ENCODE measurements around the gene SNAI1. TPM values are rescaled to one million over a fixed set of nuclear protein-coding genes. Genes with fewer than 3 reads are reported as not detected.

Gene SNAI1
- polyA plus RNA-seq, 1 experiment, result 2.3 TPM

DNA sequence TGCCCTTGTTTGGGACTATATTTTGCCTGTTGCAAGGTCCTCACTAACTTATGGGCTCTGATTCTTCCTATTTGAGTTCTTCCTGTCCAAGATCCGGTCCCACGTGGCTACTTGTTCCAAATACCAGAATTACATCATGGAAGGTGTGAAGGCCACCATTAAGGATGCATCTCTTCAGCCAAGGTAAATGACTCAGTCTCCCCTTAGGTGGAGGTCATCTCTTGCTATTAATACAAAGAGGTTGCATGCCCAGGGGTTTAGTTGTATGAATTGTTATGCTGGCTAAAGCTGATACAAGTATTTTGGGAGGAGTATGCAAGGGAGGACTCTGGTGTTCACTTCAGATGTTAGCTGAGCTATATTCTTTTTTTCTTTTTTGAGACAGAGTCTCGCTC is 37.5 kb upstream of the SNAI1 start:
- Histone ChIP-seq H3K27ac (ENCODE audit: low read depth, low read length) (no peak overlapping the region), H3K27me3 (ENCODE audit: control insufficient read depth, insufficient read depth, low read length) (no peaks in the 10 kb centered on the region), H3K4me3 (ENCODE audit: low read depth, low read length) (no peak overlapping the region), H3K9me3 (ENCODE audit: control insufficient read depth, insufficient read depth, low read length) (no peaks in the 10 kb centered on the region)
- TF ChIP-seq, protein P1, sequence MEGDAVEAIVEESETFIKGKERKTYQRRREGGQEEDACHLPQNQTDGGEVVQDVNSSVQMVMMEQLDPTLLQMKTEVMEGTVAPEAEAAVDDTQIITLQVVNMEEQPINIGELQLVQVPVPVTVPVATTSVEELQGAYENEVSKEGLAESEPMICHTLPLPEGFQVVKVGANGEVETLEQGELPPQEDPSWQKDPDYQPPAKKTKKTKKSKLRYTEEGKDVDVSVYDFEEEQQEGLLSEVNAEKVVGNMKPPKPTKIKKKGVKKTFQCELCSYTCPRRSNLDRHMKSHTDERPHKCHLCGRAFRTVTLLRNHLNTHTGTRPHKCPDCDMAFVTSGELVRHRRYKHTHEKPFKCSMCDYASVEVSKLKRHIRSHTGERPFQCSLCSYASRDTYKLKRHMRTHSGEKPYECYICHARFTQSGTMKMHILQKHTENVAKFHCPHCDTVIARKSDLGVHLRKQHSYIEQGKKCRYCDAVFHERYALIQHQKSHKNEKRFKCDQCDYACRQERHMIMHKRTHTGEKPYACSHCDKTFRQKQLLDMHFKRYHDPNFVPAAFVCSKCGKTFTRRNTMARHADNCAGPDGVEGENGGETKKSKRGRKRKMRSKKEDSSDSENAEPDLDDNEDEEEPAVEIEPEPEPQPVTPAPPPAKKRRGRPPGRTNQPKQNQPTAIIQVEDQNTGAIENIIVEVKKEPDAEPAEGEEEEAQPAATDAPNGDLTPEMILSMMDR (IDR thresholded peaks at IDR 0.05; ENCODE audit: low read depth, low read length), result no peak
- ChIA-PET CTCF (interaction anchor here (0.6 kb wide), 1 partner anchor 234 kb away, joined by 4 read pairs; no protein-coding TSS in a partner anchor), POLR2A (interaction anchor here (0.7 kb wide), 1 partner anchor 15 kb away, joined by 4 read pairs; no protein-coding TSS in a partner anchor)
- DNase-seq (ENCODE audit: low read depth, low spot score), result no peak

DNA sequence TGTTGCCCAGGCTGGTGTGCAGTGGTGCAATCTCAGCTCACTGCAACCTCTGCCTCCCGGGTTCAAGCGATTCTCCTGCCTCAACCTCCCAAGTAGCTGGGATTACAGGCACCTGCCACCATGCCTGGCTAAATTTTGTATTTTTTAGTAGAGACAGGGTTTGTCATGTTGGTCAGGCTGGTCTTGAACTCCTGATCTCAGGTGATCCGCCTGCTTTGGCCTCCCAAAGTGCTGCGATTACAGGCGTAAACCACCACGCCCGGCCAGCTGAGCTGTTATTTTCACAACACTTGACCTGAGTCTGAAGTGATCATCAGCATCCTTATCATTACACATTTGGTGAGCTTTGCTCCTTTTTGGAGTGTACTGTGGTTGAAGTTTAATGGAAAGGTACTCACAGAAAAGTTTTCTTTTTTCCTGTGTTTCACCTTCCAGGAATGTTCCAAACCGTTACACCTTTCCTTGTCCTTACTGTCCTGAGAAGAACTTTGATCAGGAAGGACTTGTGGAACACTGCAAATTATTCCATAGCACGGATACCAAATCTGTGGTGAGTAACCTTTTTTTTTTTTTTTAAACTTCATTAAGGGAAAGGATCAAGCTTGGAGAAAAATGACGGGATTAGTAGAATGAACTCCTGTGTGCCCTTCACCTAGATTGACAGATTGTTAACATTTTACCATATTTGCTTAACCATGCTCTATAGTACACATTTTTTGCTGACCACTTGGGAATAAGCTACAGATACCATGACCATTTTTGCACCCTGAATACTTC is 36.9 kb upstream of the SNAI1 start:
- Histone ChIP-seq H3K27me3 (ENCODE audit: control insufficient read depth, insufficient read depth, low read length) (no peaks in the 10 kb centered on the region), H3K4me3 (ENCODE audit: low read depth, low read length) (no peak overlapping the region), H3K27ac (ENCODE audit: low read depth, low read length) (no peak overlapping the region), H3K9me3 (ENCODE audit: control insufficient read depth, insufficient read depth, low read length) (no peaks in the 10 kb centered on the region)
- ChIA-PET POLR2A (interaction anchor here (0.6 kb wide), 1 partner anchor 22 kb away, joined by 3 read pairs; no protein-coding TSS in a partner anchor), CTCF (interaction anchor here (0.6 to 1.1 kb wide), 2 partner anchors 140 to 235 kb away, joined by 4 read pairs; no protein-coding TSS in a partner anchor)
- DNase-seq (ENCODE audit: low read depth, low spot score), result no peak
- TF ChIP-seq, protein P1 (IDR thresholded peaks at IDR 0.05; ENCODE audit: low read depth, low read length), result no peak

DNA sequence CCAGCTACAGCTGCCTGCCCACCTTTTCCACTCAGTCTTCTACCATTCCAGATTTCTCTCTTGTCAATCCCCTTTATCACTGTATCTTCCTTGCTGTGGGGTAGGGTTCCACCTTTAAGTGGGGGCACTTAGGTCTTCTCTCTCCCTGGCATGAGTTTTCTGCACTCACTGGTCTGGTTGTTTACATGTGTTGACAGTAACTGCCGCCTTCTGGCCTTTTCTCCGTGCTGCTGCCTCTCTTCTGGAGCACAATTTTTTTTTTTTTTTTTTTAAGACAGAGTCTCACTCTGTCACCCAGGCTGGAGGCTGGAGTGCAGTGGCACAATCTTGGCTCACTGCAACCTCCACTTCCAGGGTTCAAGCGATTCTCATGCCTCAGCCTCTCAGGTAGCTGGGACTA is 34.6 kb upstream of the SNAI1 start:
- TF ChIP-seq, protein P1 (IDR thresholded peaks at IDR 0.05; ENCODE audit: low read depth, low read length), result no peak

DNA sequence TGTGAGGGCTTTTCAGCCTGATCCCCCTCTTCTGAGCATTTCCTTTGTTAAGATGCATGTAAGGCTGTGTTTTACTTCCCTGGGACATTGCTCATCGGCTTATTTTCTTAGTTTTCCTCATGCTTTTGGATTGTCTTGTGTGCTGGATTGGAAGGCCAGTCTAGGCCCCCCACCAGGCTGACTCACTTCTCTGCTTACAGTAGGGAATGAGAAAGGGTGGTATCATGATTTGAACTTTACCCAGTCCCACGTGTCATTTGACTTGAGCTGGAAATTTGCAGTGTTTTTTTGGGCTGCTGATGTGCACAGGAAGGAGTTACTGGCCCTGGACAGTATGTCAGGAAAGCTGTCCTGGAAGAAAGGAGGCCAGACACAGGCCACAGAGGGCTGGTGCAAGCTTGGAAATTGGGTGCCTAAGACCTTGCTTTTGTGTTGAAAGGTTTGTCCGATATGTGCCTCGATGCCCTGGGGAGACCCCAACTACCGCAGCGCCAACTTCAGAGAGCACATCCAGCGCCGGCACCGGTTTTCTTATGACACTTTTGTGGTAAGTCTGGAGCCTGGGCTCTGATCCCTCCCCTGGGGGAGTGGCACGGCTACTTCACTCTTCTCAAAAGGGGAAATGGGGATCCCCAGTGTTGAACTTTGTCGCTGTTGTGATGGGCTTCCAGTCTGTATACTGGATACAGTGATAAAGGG is 33.8 kb upstream of the SNAI1 start:
- Histone ChIP-seq H3K27ac (ENCODE audit: low read depth, low read length) (peak overlapping the region; percentile 100), H3K27me3 (ENCODE audit: control insufficient read depth, insufficient read depth, low read length) (no peaks in the 10 kb centered on the region), H3K9me3 (ENCODE audit: control insufficient read depth, insufficient read depth, low read length) (no peaks in the 10 kb centered on the region), H3K4me3 (ENCODE audit: low read depth, low read length) (no peak overlapping the region)
- DNase-seq (ENCODE audit: low read depth, low spot score), result peak; percentile 92
- TF ChIP-seq, protein P1 (IDR thresholded peaks at IDR 0.05; ENCODE audit: low read depth, low read length), result no peak
- ChIA-PET POLR2A (interaction anchor here (0.9 to 2.4 kb wide), 3 partner anchors 11 to 142 kb away, joined by 3 to 21 read pairs (median 5); partner anchors contain the start of gene RNF114), CTCF (interaction anchor here (1.4 to 3.5 kb wide), 2 partner anchors 122 to 136 kb away, joined by 5 to 13 read pairs; no protein-coding TSS in a partner anchor)

More for the DNA sequence above, 34.6 kb upstream of the SNAI1 start:
- no peaks in the 10 kb centered on the region for H3K9me3 ChIP-seq (ENCODE audit: control insufficient read depth, insufficient read depth, low read length)
- ChIA-PET CTCF (interaction anchor here (0.6 to 3.5 kb wide), 3 partner anchors 123 to 519 kb away, joined by 5 to 13 read pairs (median 10); no protein-coding TSS in a partner anchor), POLR2A (interaction anchor here (0.7 to 2.4 kb wide), 4 partner anchors 11 to 143 kb away, joined by 3 to 21 read pairs (median 5); partner anchors contain the start of gene RNF114)
- no peak for DNase-seq (ENCODE audit: low read depth, low spot score)
- H3K27ac ChIP-seq (ENCODE audit: low read depth, low read length), result peak overlapping the region; percentile 100
- H3K4me3 ChIP-seq (ENCODE audit: low read depth, low read length), result no peak overlapping the region
- H3K27me3 ChIP-seq (ENCODE audit: control insufficient read depth, insufficient read depth, low read length), result no peaks in the 10 kb centered on the region

Measured in AG04450 (cell line).